ENCODE data around the gene AATF. TPM values are rescaled to one million over a fixed set of nuclear protein-coding genes. Genes with fewer than 3 reads are reported as not detected.

The AATF gene
- total RNA-seq, 1 experiment from 2014 or later, result 186 TPM

- BruUV-seq (replicated peaks), result no TSS peak
- intact Hi-C loops (cut with micrococcal nuclease; ENCODE audit: unreplicated experiment), result no loop called here
- CTCF ChIA-PET, result no interaction called here
- no peaks in the 10 kb centered on the region for H3K9me3 Mint-ChIP-seq (ENCODE audit: low read depth, unreplicated experiment)
- H3K4me1 Mint-ChIP-seq (ENCODE audit: low read depth, unreplicated experiment), result peaks cover 14% of the 10 kb centered on the region
- H3K27me3 Mint-ChIP-seq (ENCODE audit: unreplicated experiment), result no peaks in the 10 kb centered on the region
- no peak overlapping the region for H3K27ac Mint-ChIP-seq (ENCODE audit: unreplicated experiment)
- DNase-seq, result no peak
- H3K36me3 Mint-ChIP-seq (ENCODE audit: insufficient read depth, unreplicated experiment), result peaks cover 13% of the 10 kb centered on the region
- H3K4me3 Mint-ChIP-seq (ENCODE audit: low read depth, unreplicated experiment), result no peak overlapping the region
- TF ChIP-seq, protein P1, sequence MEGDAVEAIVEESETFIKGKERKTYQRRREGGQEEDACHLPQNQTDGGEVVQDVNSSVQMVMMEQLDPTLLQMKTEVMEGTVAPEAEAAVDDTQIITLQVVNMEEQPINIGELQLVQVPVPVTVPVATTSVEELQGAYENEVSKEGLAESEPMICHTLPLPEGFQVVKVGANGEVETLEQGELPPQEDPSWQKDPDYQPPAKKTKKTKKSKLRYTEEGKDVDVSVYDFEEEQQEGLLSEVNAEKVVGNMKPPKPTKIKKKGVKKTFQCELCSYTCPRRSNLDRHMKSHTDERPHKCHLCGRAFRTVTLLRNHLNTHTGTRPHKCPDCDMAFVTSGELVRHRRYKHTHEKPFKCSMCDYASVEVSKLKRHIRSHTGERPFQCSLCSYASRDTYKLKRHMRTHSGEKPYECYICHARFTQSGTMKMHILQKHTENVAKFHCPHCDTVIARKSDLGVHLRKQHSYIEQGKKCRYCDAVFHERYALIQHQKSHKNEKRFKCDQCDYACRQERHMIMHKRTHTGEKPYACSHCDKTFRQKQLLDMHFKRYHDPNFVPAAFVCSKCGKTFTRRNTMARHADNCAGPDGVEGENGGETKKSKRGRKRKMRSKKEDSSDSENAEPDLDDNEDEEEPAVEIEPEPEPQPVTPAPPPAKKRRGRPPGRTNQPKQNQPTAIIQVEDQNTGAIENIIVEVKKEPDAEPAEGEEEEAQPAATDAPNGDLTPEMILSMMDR (IDR thresholded peaks at IDR 0.05; ENCODE audit: unreplicated experiment), result no peak
These were observed 34.9 kb downstream of the AATF start for GRCh38 chr17:36983618-36984017.

- Mint-ChIP-seq H3K27ac (ENCODE audit: unreplicated experiment) (no peak overlapping the region), H3K4me1 (ENCODE audit: low read depth, unreplicated experiment) (peaks cover 25% of the 10 kb centered on the region), H3K27me3 (ENCODE audit: unreplicated experiment) (no peaks in the 10 kb centered on the region), H3K36me3 (ENCODE audit: insufficient read depth, unreplicated experiment) (peaks cover 32% of the 10 kb centered on the region), H3K9me3 (ENCODE audit: low read depth, unreplicated experiment) (no peaks in the 10 kb centered on the region), H3K4me3 (ENCODE audit: low read depth, unreplicated experiment) (no peak overlapping the region)
- CTCF ChIA-PET, result no interaction called here
- intact Hi-C loops (cut with micrococcal nuclease; ENCODE audit: unreplicated experiment), result no loop called here
- TF ChIP-seq, protein P1 (IDR thresholded peaks at IDR 0.05; ENCODE audit: unreplicated experiment), result no peak
- DNase-seq, result no peak
- no TSS peak for BruUV-seq (replicated peaks)
These were observed 40.4 kb downstream of the AATF start for GRCh38 chr17:36989173-36989572.

GRCh38 chr17:36992701-36993100 lies 43.9 kb downstream of the AATF start:
- H3K4me1 Mint-ChIP-seq (ENCODE audit: low read depth, unreplicated experiment), result peaks cover 25% of the 10 kb centered on the region
- peaks cover 50% of the 10 kb centered on the region for H3K36me3 Mint-ChIP-seq (ENCODE audit: insufficient read depth, unreplicated experiment)
- CTCF ChIA-PET, result interaction anchor here (0.6 to 1.3 kb wide), 3 partner anchors 13 to 52 kb away, joined by 3 to 5 read pairs (median 4); no protein-coding TSS in a partner anchor
- H3K4me3 Mint-ChIP-seq (ENCODE audit: low read depth, unreplicated experiment), result no peak overlapping the region
- intact Hi-C loops (cut with micrococcal nuclease; ENCODE audit: unreplicated experiment), result no loop called here
- BruUV-seq (replicated peaks), result no TSS peak
- TF ChIP-seq, protein P1 (IDR thresholded peaks at IDR 0.05; ENCODE audit: unreplicated experiment), result no peak
- no peak overlapping the region for H3K27ac Mint-ChIP-seq (ENCODE audit: unreplicated experiment)
- H3K9me3 Mint-ChIP-seq (ENCODE audit: low read depth, unreplicated experiment), result peaks cover 1% of the 10 kb centered on the region
- peak; percentile 43 for DNase-seq
- peaks cover 8% of the 10 kb centered on the region for H3K27me3 Mint-ChIP-seq (ENCODE audit: unreplicated experiment)

DNA sequence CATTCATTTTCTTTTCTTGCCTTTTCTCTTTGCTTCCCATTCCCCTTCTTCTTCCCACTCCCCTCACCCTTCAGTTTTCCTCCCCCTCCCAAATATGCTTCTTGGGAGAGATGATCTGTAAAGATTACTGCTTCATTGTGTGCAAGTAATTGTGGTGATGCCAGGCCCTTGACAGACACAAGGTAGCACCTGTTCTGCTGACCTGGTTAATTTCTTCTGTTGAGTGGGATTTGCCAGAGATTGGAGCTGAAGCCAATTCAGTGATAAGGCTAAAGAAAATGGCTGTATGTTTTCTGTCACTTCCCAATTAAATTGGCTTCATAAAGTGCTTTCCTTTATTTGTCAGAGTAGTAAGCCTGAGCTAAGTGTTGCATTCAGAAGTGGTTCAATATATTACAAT lies 44.5 kb downstream of the AATF start:
- no peak overlapping the region for H3K27ac Mint-ChIP-seq (ENCODE audit: unreplicated experiment)
- intact Hi-C loops (cut with micrococcal nuclease; ENCODE audit: unreplicated experiment), result no loop called here
- TF ChIP-seq, protein P1 (IDR thresholded peaks at IDR 0.05; ENCODE audit: unreplicated experiment), result no peak
- H3K27me3 Mint-ChIP-seq (ENCODE audit: unreplicated experiment), result peaks cover 13% of the 10 kb centered on the region
- peaks cover 3% of the 10 kb centered on the region for H3K9me3 Mint-ChIP-seq (ENCODE audit: low read depth, unreplicated experiment)
- CTCF ChIA-PET, result interaction anchor here (0.6 to 1.5 kb wide), 4 partner anchors 14 to 286 kb away, joined by 3 to 5 read pairs (median 4); no protein-coding TSS in a partner anchor
- peaks cover 51% of the 10 kb centered on the region for H3K36me3 Mint-ChIP-seq (ENCODE audit: insufficient read depth, unreplicated experiment)
- peaks cover 25% of the 10 kb centered on the region for H3K4me1 Mint-ChIP-seq (ENCODE audit: low read depth, unreplicated experiment)
- no TSS peak for BruUV-seq (replicated peaks)
- no peak overlapping the region for H3K4me3 Mint-ChIP-seq (ENCODE audit: low read depth, unreplicated experiment)
- no peak for DNase-seq

Measured in Calu3 (cell line).